Measurements from ENCODE around the gene NEMF.

The NEMF gene

GRCh38 chr14:49852301-49853157 is at the start of gene NEMF:
NEMF (minus strand) TSS chr14:49852788; CDS start chr14:49852753, 35 bp downstream.
- TF ChIP-seq ZFX (IDR thresholded peaks at IDR 0.05; ENCODE audit: borderline replicate concordance) (no peak), CTCF (IDR thresholded peaks at IDR 0.05) (peak; percentile 88)

GRCh38 chr14:49900973-49901372 is 48.4 kb upstream of the NEMF start:
- no peak for TF ChIP-seq CTCF (IDR thresholded peaks at IDR 0.05)
- TF ChIP-seq ZFX (IDR thresholded peaks at IDR 0.05; ENCODE audit: borderline replicate concordance), result no peak
- H3K27ac ChIP-seq, result no peak overlapping the region

More at GRCh38 chr14:49852301-49853157, at the start of gene NEMF:
- H3K27ac ChIP-seq, result peak within 1 kb of the TSS; percentile 69

- TF ChIP-seq CTCF (IDR thresholded peaks at IDR 0.05) (no peak), ZFX (IDR thresholded peaks at IDR 0.05; ENCODE audit: borderline replicate concordance) (no peak)
- peak overlapping the region; percentile 56; the same call in 1 of the 2 replicates for H3K27ac ChIP-seq
Measured at GRCh38 chr14:49898485-49898884, 45.9 kb upstream of the NEMF start.

- peak overlapping the region; percentile 56 for H3K27ac ChIP-seq
- no peak for TF ChIP-seq ZFX (IDR thresholded peaks at IDR 0.05; ENCODE audit: borderline replicate concordance)
- no peak for TF ChIP-seq CTCF (IDR thresholded peaks at IDR 0.05)
Measured at GRCh38 chr14:49897965-49898364, 45.4 kb upstream of the NEMF start.

GRCh38 chr14:49897414-49897813 is 44.8 kb upstream of the NEMF start:
- TF ChIP-seq ZFX (IDR thresholded peaks at IDR 0.05; ENCODE audit: borderline replicate concordance), result no peak
- TF ChIP-seq CTCF (IDR thresholded peaks at IDR 0.05), result no peak
- peak overlapping the region; percentile 56 for H3K27ac ChIP-seq

- TF ChIP-seq CTCF (IDR thresholded peaks at IDR 0.05) (no peak), ZFX (IDR thresholded peaks at IDR 0.05; ENCODE audit: borderline replicate concordance) (no peak)
- peak overlapping the region; percentile 56 for H3K27ac ChIP-seq
Measured at GRCh38 chr14:49896966-49897365, 44.4 kb upstream of the NEMF start.

GRCh38 chr14:49896272-49896671 is 43.7 kb upstream of the NEMF start:
- H3K27ac ChIP-seq, result peak overlapping the region; percentile 96; the same call in 1 of the 2 replicates
